Measurements from ENCODE around the gene TRIM60. TPM values are rescaled to one million over a fixed set of nuclear protein-coding genes. Genes with fewer than 3 reads are reported as not detected.

The TRIM60 gene
- not detected in 2 replicates for total RNA-seq

GRCh38 chr4:165031436-165032211 lies at the start of gene TRIM60:
TRIM60 (plus strand) TSS chr4:165031999; CDS start chr4:165040073, 8,074 bp downstream.

GRCh38 chr4:165053645-165054044 lies 21.8 kb downstream of the TRIM60 start, which contains the start of gene TRIM75:
TRIM75 (plus strand) TSS chr4:165053866; CDS start chr4:165059148, 5,282 bp downstream.

Other genes with a start within 250 kb of the TRIM60 start
- gene APELA, start 154.8 kb upstream of the TRIM60 start, total RNA-seq, result not detected in 2 replicates
- gene TRIM61, start 54.3 kb upstream of the TRIM60 start, total RNA-seq, result 0.25 and 0.33 TPM in 2 replicates
- not detected in 2 replicates for gene TRIM75, start 21.9 kb downstream of the TRIM60 start, total RNA-seq
- gene TMEM192, start 80.9 kb downstream of the TRIM60 start, total RNA-seq, result 8.0 and 9.6 TPM in 2 replicates
- gene KLHL2, start 175.6 kb downstream of the TRIM60 start, total RNA-seq, result 8.8 and 10.6 TPM in 2 replicates

Measured in mesangial cell (primary cell).